NCI-H2196 treated with DMSO at 0.1 percent for 48 hours (cell line): ENCODE data around the gene ADORA1.

ENCODE experiments used
- DNase-seq: peaks from one replicate; lab custom pipeline; 2025; ENCODE audit not compliant: unreplicated experiment; lab: John Stamatoyannopoulos, UW

The ADORA1 gene

DNA sequence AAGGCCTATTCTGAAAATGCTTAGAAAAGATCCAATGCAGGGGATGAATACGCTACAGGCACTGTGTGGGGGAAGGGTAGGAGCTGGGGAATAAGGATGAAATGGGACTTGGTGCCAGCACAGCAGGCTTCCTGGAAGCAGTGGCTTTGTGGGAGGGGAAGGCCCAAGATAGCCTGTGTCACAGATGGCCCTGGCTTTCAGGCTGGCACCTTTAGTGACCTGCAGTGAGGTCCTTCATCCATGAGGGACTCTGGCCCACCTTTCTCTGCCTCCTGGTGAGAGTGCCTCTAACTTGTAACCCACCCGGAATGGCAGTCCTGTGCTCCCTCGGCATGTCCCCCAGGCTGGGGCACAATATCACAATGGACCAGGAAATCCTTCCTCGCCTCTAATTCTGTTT lies 58.1 kb downstream of the ADORA1 start:
- DNase-seq = no peak

GRCh38 chr1:203186091-203186445 lies 58.5 kb downstream of the ADORA1 start:
- DNase-seq = no peak

DNA sequence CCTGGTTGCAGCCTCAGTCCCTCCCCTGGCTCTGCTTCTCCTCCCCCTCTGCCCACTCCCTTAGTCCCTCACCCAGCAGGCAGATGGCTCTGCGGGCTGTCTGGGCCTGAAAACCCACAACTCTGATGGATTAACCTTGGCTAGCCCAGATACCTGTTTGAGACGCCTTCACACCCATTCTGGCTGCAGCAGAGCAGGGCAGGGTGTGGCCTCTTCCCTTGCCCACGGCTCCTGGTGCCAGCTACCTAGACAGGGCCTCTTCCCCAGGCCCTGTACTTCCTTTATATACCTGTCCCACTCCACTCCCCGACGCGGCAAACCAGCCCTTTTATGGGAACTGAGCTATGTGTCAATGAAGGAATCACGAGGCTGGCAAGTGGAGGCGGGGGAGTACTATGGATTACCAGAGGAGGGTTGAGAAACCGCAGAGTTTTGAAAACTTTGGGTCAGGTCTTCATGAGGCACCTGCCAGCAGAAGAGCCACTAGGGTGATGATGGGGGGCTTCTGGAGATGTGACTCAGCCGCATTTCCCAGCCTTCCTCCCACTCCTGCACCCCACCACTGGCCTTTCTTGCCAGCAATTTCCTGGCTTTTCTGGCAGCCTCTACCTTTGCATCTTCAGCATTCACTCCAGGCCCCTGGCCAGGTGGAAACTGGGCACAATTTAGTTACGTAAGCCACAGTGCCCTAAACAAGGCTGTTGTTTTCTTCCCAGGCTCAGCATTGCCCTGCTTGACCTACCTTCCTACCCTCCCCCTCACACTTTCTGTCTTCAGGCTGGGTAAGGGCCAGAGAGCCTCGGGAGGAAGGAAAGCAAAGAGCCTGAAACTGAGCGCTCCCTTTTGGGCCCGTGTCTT lies 59.1 kb downstream of the ADORA1 start, which contains the start of gene CHI3L1:
Gene CHI3L1 (minus strand): TSS at position 259 of the 858 bp plus-strand sequence. CDS start 81 bp downstream, at position 178.
- no peak for DNase-seq

- DNase-seq = no peak
Observed at GRCh38 chr1:203187304-203187685, 59.8 kb downstream of the ADORA1 start.

GRCh38 chr1:203187689-203188264 lies 60.3 kb downstream of the ADORA1 start:
- no peak for DNase-seq

DNA sequence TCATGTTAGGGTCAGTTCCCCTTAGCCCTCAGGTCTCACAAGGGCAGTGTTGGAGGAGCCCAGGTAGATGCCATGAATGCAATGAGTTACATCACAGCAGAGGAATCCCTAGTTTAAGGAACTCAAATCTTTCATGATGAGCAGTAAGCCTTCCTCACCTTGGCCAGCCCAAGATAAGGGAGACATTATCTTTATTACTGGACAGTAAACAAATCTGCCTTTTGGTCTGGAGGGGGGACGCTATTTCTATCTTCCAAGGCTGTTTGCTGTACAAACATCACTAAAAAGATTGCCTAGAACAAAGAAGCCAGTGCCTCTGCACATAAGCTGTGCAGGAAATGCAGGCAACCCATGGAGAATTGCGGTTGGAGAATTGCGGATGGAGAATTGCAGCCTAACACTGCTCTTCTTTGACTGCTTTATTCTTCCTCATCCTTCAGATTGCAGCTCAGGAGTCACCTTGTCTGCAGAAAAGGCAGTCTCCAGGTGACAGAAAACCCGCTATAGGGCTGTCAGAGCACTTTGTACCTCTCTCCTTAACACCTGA lies 61.2 kb downstream of the ADORA1 start:
- no peak for DNase-seq

GRCh38 chr1:203189951-203190352 lies 62.4 kb downstream of the ADORA1 start:
- no peak for DNase-seq

- no peak for DNase-seq
Observed at GRCh38 chr1:203190949-203191348, 63.4 kb downstream of the ADORA1 start.

DNA sequence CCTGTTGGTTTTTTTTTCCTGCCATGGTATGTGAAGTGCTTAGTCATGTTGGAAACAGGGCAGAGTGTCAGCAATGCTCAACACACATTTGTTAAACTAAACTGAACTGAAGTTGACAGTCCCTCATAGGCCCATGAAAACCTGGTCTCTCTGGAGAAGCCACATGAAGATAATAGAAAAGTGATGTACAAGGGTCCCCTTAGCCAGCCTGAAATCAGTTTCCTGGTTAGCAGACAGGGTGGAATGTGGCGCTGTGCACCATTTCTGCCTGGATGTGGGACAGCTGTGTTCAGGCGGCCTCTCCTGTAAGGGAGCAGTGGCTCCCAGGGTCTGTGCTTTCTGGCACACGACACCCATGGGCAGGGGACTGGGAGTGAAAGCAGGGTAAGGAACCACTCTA lies 68.8 kb downstream of the ADORA1 start:
- DNase-seq = no peak

DNA sequence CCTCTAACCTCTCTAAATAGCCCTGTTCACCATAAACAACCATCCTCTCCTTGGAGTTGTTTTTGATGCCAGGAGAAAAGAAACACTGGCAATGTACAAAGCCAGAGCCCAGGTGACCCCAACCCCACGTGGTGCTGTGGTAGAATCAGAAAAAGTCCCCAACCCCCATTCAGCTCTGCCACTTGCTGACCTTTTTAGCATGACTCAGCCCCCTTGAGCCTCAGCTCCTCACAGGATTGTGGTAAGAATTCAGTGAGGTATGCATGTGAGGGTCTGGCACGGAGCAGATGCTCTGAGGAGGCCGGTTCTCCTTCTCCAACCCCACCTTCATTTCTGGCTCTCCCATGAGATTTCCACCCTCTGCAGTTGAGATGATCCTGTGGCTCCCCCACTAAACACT lies 70.1 kb downstream of the ADORA1 start:
- no peak for DNase-seq

GRCh38 chr1:203199002-203199401 lies 71.5 kb downstream of the ADORA1 start:
- no peak for DNase-seq

GRCh38 chr1:203199481-203199815 lies 71.9 kb downstream of the ADORA1 start:
- DNase-seq = no peak

- DNase-seq = no peak
Observed at GRCh38 chr1:203199816-203200571, 72.5 kb downstream of the ADORA1 start.

- DNase-seq = no peak
Observed at GRCh38 chr1:203200916-203201315, 73.4 kb downstream of the ADORA1 start.

- no peak for DNase-seq
Observed at GRCh38 chr1:203201516-203202205, 74.1 kb downstream of the ADORA1 start.

GRCh38 chr1:203202431-203203245 lies 75.1 kb downstream of the ADORA1 start:
- no peak for DNase-seq

DNA sequence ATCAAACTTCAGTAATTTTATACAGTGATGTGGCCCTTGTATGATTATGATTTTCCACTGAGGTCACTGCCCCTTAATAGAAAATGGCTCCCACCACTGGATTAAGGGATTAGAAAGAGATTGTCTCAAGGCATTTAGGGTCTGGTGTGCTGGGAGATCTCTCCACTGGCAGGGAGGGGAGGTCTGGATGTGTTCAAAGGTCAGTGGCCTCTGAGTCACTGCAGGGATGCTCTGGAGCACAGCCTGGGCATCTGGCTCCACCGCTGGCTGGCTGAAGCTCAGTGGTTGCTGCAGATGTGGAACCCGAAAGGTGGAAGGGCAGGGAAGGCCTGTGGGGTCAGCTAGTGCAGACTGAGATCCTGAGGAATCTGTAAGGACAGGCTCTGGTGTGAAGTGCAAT lies 77.2 kb downstream of the ADORA1 start:
- DNase-seq = no peak

- no peak for DNase-seq
Observed at GRCh38 chr1:203206129-203206687, 78.7 kb downstream of the ADORA1 start.

DNA sequence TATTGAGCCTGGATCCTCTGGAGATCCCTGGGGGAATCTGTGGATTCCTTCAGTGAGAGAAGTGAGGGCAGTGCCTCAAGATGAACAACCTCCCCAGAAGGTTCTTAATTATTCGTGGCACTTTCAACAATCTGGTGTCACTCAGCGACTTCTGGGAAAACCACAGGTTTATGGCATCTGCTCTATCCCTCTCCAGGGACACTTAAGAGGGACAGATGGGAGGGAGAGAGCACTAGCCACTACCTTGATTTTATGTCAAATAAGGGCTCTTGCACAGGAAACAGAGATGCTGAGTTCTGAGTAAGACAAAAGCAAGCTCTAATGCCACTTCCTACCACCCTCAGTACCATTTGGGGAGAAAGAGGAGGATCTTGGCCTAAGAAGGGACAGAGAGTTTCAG lies 80.2 kb downstream of the ADORA1 start:
- DNase-seq = no peak

DNA sequence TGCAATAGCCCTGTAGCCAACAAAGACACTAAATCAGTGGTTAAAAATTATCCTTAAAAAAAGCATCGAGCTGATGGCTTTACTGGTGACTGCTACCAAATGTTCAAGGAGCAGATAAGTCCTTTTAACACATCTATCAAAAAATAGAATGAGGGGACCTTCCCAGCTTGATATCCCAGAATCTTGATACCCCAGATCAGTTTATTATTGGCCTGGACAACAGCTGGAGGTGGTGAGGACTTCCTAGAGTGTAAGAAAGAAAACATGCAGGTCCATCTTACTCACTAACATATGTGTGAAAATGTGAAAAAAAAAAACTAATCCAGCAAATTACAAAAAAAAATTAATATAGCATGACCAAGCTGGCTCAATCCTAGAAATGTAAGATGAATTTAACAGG lies 80.7 kb downstream of the ADORA1 start:
- no peak for DNase-seq
